ENCODE measurements around the gene SLC22A23.

Gene SLC22A23

GRCh38 chr6:3398165-3398562 is 58.7 kb downstream of the SLC22A23 start:
- H3K4me1 ChIP-seq: peaks cover 0 to 4% (median 0%) of the 10 kb centered on the region in 4 donors
- no peaks in the 10 kb centered on the region for H3K36me3 ChIP-seq
- H3K27me3 ChIP-seq: no peaks in the 10 kb centered on the region
- no peak overlapping the region for H3K27ac ChIP-seq
- DNase-seq: no peak
- intact Hi-C loops (cut with DNase I; ENCODE audit: low total_unique reads): no loop called here
- H3K4me3 ChIP-seq: no peak overlapping the region
- H3K9me3 ChIP-seq: no peaks in the 10 kb centered on the region
- no peak for TF ChIP-seq CTCF (IDR thresholded peaks at IDR 0.05)

- no peak overlapping the region for H3K4me3 ChIP-seq
- H3K4me1 ChIP-seq: peaks cover 0 to 4% (median 0%) of the 10 kb centered on the region in 4 donors
- no peak for DNase-seq
- no peaks in the 10 kb centered on the region for H3K36me3 ChIP-seq
- no peak overlapping the region for H3K27ac ChIP-seq
- H3K27me3 ChIP-seq: no peaks in the 10 kb centered on the region
- H3K9me3 ChIP-seq: no peaks in the 10 kb centered on the region
- no peak for TF ChIP-seq CTCF (IDR thresholded peaks at IDR 0.05)
- intact Hi-C loops (cut with DNase I; ENCODE audit: low total_unique reads): no loop called here
These were observed 59.4 kb downstream of the SLC22A23 start for GRCh38 chr6:3397229-3398164.

GRCh38 chr6:3396503-3397180 is 60.2 kb downstream of the SLC22A23 start:
- Histone ChIP-seq H3K4me3 (no peak overlapping the region), H3K9me3 (no peaks in the 10 kb centered on the region), H3K27ac (no peak overlapping the region), H3K4me1 (peaks cover 0 to 4% (median 0%) of the 10 kb centered on the region in 4 donors), H3K27me3 (no peaks in the 10 kb centered on the region), H3K36me3 (no peaks in the 10 kb centered on the region)
- no peak for TF ChIP-seq CTCF (IDR thresholded peaks at IDR 0.05)
- DNase-seq: peak; percentile 9 to 27
- intact Hi-C loops (cut with DNase I; ENCODE audit: low total_unique reads): no loop called here

- Histone ChIP-seq H3K36me3 (no peaks in the 10 kb centered on the region), H3K27me3 (no peaks in the 10 kb centered on the region), H3K4me1 (peaks cover 0 to 13% (median 6%) of the 10 kb centered on the region in 4 donors), H3K9me3 (no peaks in the 10 kb centered on the region), H3K4me3 (no peak overlapping the region), H3K27ac (no peak overlapping the region)
- no peak for DNase-seq
- intact Hi-C loops (cut with DNase I; ENCODE audit: low total_unique reads): no loop called here
- no peak for TF ChIP-seq CTCF (IDR thresholded peaks at IDR 0.05)
These were observed 62.2 kb downstream of the SLC22A23 start for GRCh38 chr6:3394671-3395070.

GRCh38 chr6:3393836-3394202 is 63.0 kb downstream of the SLC22A23 start:
- peaks cover 0 to 16% (median 8%) of the 10 kb centered on the region in 4 donors for H3K4me1 ChIP-seq

More at GRCh38 chr6:3393836-3394202, 63.0 kb downstream of the SLC22A23 start:
- H3K27ac ChIP-seq: no peak overlapping the region
- H3K36me3 ChIP-seq: no peaks in the 10 kb centered on the region
- TF ChIP-seq CTCF (IDR thresholded peaks at IDR 0.05): no peak
- intact Hi-C loops (cut with DNase I; ENCODE audit: low total_unique reads): no loop called here
- no peak for DNase-seq
- H3K9me3 ChIP-seq: no peaks in the 10 kb centered on the region
- no peak overlapping the region for H3K4me3 ChIP-seq
- no peaks in the 10 kb centered on the region for H3K27me3 ChIP-seq

Data from tibial artery (tissue), 4 donors.